ENCODE results near the gene CBLB. TPM values are rescaled to one million over a fixed set of nuclear protein-coding genes. Genes with fewer than 3 reads are reported as not detected.
A peak's percentile ranks its signal among the peaks of the same experiment; 100 is the strongest.

Gene CBLB
- total and polyA plus RNA-seq, 2 experiments from 2014 or later: 20.5 to 47.7 TPM

DNA sequence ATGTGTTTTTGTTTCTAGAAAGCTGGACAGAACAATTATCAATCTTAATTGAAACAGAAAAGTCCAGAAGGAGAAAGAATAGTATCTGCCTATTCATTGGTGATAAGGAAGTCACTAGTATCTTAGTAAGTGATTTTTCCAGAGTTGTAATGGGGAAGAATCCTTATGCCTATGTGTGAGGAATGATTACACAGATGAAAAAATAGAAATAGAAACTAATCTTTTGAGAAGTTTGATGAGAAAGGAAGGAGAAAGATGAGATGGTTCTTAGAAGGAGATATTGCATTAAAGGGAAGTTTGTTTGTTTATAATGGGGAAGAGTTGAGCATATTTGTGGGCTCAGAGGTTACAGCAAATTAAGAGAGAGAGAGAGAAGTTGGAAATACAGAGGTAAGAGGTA lies 42.7 kb upstream of the CBLB start:
- Histone ChIP-seq H3K27me3 (ENCODE audit: insufficient read depth) (no peaks in the 10 kb centered on the region), H3K36me3 (ENCODE audit: insufficient read depth) (no peaks in the 10 kb centered on the region), H3K4me3 (no peak overlapping the region), H3K27ac (ENCODE audit: low read depth) (no peak overlapping the region), H3K79me2 (replicated peaks; ENCODE audit: insufficient read depth) (no peaks in the 10 kb centered on the region), H3K4me1 (ENCODE audit: insufficient read depth) (no peaks in the 10 kb centered on the region), H2AFZ (peak overlapping the region; percentile 33; the same call in 1 of the 2 replicates), H3F3A (replicated peaks; ENCODE audit: low read depth) (no peaks in the 10 kb centered on the region), H3K9me2 (ENCODE audit: insufficient read depth) (no peaks in the 10 kb centered on the region; the same call in 1 of the 2 replicates), H3K4me2 (no peak overlapping the region), H4K20me1 (replicated peaks; ENCODE audit: insufficient read depth) (no peaks in the 10 kb centered on the region)
- Mint-ChIP-seq H3K9me3 (no peaks in the 10 kb centered on the region; the same call in 2 of the 3 replicates), H3K36me3 (ENCODE audit: low read depth) (no peaks in the 10 kb centered on the region), H3K27ac (no peak overlapping the region), H3K4me3 (no peak overlapping the region), H3K27me3 (ENCODE audit: insufficient read depth, low read depth, poor library complexity) (no peaks in the 10 kb centered on the region), H3K4me1 (no peaks in the 10 kb centered on the region)
- DNase-seq (ENCODE audit: low spot score): no peak
- no peak for ATAC-seq
- TF ChIP-seq CREB1 (CRISPR knock-in tag; IDR thresholded peaks at IDR 0.05; ENCODE audit: low read depth) (no peak), JUNB (IDR thresholded peaks at IDR 0.05; ENCODE audit: unreplicated experiment) (no peak), ZNF114 (CRISPR knock-in tag; IDR thresholded peaks at IDR 0.05) (no peak), EZH2 (IDR thresholded peaks at IDR 0.05; ENCODE audit: low read depth, unreplicated experiment) (no peak), POLR2AphosphoS5 (IDR thresholded peaks at IDR 0.05; ENCODE audit: low read depth) (no peak), STAT1 (IDR thresholded peaks at IDR 0.05; ENCODE audit: unreplicated experiment) (no peak), ZNF331 (CRISPR knock-in tag; IDR thresholded peaks at IDR 0.05; ENCODE audit: low read depth) (no peak), EZH2phosphoT487 (IDR thresholded peaks at IDR 0.05; ENCODE audit: unreplicated experiment) (no peak), NANOG (IDR thresholded peaks at IDR 0.05; ENCODE audit: borderline replicate concordance) (no peak)
- TF ChIP-seq, protein P1, sequence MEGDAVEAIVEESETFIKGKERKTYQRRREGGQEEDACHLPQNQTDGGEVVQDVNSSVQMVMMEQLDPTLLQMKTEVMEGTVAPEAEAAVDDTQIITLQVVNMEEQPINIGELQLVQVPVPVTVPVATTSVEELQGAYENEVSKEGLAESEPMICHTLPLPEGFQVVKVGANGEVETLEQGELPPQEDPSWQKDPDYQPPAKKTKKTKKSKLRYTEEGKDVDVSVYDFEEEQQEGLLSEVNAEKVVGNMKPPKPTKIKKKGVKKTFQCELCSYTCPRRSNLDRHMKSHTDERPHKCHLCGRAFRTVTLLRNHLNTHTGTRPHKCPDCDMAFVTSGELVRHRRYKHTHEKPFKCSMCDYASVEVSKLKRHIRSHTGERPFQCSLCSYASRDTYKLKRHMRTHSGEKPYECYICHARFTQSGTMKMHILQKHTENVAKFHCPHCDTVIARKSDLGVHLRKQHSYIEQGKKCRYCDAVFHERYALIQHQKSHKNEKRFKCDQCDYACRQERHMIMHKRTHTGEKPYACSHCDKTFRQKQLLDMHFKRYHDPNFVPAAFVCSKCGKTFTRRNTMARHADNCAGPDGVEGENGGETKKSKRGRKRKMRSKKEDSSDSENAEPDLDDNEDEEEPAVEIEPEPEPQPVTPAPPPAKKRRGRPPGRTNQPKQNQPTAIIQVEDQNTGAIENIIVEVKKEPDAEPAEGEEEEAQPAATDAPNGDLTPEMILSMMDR (conservative IDR thresholded peaks at IDR 0.05; ENCODE audit: low read depth in 2 of 2): no peak
- TF ChIP-seq, protein P2, sequence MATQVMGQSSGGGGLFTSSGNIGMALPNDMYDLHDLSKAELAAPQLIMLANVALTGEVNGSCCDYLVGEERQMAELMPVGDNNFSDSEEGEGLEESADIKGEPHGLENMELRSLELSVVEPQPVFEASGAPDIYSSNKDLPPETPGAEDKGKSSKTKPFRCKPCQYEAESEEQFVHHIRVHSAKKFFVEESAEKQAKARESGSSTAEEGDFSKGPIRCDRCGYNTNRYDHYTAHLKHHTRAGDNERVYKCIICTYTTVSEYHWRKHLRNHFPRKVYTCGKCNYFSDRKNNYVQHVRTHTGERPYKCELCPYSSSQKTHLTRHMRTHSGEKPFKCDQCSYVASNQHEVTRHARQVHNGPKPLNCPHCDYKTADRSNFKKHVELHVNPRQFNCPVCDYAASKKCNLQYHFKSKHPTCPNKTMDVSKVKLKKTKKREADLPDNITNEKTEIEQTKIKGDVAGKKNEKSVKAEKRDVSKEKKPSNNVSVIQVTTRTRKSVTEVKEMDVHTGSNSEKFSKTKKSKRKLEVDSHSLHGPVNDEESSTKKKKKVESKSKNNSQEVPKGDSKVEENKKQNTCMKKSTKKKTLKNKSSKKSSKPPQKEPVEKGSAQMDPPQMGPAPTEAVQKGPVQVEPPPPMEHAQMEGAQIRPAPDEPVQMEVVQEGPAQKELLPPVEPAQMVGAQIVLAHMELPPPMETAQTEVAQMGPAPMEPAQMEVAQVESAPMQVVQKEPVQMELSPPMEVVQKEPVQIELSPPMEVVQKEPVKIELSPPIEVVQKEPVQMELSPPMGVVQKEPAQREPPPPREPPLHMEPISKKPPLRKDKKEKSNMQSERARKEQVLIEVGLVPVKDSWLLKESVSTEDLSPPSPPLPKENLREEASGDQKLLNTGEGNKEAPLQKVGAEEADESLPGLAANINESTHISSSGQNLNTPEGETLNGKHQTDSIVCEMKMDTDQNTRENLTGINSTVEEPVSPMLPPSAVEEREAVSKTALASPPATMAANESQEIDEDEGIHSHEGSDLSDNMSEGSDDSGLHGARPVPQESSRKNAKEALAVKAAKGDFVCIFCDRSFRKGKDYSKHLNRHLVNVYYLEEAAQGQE (IDR thresholded peaks at IDR 0.05; ENCODE audit: unreplicated experiment): no peak
- TF ChIP-seq, protein P3, sequence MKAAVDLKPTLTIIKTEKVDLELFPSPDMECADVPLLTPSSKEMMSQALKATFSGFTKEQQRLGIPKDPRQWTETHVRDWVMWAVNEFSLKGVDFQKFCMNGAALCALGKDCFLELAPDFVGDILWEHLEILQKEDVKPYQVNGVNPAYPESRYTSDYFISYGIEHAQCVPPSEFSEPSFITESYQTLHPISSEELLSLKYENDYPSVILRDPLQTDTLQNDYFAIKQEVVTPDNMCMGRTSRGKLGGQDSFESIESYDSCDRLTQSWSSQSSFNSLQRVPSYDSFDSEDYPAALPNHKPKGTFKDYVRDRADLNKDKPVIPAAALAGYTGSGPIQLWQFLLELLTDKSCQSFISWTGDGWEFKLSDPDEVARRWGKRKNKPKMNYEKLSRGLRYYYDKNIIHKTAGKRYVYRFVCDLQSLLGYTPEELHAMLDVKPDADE (IDR thresholded peaks at IDR 0.05): no peak
- TF ChIP-seq, protein P4, sequence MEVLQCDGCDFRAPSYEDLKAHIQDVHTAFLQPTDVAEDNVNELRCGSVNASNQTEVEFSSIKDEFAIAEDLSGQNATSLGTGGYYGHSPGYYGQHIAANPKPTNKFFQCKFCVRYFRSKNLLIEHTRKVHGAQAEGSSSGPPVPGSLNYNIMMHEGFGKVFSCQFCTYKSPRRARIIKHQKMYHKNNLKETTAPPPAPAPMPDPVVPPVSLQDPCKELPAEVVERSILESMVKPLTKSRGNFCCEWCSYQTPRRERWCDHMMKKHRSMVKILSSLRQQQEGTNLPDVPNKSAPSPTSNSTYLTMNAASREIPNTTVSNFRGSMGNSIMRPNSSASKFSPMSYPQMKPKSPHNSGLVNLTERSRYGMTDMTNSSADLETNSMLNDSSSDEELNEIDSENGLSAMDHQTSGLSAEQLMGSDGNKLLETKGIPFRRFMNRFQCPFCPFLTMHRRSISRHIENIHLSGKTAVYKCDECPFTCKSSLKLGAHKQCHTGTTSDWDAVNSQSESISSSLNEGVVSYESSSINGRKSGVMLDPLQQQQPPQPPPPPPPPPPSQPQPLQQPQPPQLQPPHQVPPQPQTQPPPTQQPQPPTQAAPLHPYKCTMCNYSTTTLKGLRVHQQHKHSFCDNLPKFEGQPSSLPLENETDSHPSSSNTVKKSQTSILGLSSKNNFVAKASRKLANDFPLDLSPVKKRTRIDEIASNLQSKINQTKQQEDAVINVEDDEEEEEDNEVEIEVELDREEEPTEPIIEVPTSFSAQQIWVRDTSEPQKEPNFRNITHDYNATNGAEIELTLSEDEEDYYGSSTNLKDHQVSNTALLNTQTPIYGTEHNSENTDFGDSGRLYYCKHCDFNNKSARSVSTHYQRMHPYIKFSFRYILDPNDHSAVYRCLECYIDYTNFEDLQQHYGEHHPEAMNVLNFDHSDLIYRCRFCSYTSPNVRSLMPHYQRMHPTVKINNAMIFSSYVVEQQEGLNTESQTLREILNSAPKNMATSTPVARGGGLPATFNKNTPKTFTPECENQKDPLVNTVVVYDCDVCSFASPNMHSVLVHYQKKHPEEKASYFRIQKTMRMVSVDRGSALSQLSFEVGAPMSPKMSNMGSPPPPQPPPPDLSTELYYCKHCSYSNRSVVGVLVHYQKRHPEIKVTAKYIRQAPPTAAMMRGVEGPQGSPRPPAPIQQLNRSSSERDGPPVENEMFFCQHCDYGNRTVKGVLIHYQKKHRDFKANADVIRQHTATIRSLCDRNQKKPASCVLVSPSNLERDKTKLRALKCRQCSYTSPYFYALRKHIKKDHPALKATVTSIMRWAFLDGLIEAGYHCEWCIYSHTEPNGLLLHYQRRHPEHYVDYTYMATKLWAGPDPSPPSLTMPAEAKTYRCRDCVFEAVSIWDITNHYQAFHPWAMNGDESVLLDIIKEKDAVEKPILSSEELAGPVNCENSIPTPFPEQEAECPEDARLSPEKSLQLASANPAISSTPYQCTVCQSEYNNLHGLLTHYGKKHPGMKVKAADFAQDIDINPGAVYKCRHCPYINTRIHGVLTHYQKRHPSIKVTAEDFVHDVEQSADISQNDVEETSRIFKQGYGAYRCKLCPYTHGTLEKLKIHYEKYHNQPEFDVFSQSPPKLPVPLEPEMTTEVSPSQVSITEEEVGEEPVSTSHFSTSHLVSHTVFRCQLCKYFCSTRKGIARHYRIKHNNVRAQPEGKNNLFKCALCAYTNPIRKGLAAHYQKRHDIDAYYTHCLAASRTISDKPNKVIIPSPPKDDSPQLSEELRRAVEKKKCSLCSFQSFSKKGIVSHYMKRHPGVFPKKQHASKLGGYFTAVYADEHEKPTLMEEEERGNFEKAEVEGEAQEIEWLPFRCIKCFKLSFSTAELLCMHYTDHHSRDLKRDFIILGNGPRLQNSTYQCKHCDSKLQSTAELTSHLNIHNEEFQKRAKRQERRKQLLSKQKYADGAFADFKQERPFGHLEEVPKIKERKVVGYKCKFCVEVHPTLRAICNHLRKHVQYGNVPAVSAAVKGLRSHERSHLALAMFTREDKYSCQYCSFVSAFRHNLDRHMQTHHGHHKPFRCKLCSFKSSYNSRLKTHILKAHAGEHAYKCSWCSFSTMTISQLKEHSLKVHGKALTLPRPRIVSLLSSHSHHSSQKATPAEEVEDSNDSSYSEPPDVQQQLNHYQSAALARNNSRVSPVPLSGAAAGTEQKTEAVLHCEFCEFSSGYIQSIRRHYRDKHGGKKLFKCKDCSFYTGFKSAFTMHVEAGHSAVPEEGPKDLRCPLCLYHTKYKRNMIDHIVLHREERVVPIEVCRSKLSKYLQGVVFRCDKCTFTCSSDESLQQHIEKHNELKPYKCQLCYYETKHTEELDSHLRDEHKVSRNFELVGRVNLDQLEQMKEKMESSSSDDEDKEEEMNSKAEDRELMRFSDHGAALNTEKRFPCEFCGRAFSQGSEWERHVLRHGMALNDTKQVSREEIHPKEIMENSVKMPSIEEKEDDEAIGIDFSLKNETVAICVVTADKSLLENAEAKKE (CRISPR knock-in tag; IDR thresholded peaks at IDR 0.05): no peak

Measured in GM23338 (cell line).